Endothelial cell of umbilical vein (primary cell): Measurements from ENCODE around the gene ZFAND5. TPM values are rescaled to one million over a fixed set of nuclear protein-coding genes. Genes with fewer than 3 reads are reported as not detected.
A peak's percentile ranks its signal among the peaks of the same experiment; 100 is the strongest.

Experiments
- BruUV-seq: library from RNA; stranded (reverse); fragments of 400-500 nt; replicated peaks from 2 replicates; lab custom pipeline; 2021; lab: Mats Ljungman, UMichigan
- CTCF ChIA-PET: fragments of 300-600, 350-600 bp; sonication (Branson Sonifier 250); formaldehyde crosslinking; loops from one replicate; lab custom pipeline; 2021; ENCODE audit warnings: antibody characterized with exemption, inconsistent platforms; lab: Charles Lee
- POLR2A ChIA-PET: fragments of 300-600, 350-600 bp; sonication (Branson Sonifier 250); formaldehyde crosslinking; loops from one replicate; lab custom pipeline; 2021; ENCODE audit warnings: antibody characterized with exemption, inconsistent platforms; lab: Charles Lee
- DNase-seq: peaks from one replicate; pipeline ENCODE4 v3.0.0-alpha.2; 2011; ENCODE audit warnings: low read depth, low spot score
- FAIRE-seq: peaks from 2 replicates; lab custom pipeline; 2011; peaks lifted over from hg19 to GRCh38; lab: Jason Lieb, UNC
- H2AFZ ChIP-seq: 2 replicates; pipeline ENCODE4 v1.6.0; 2012; ENCODE audit warnings: low read depth, low read length, control low read depth, inconsistent platforms
- H3K27ac ChIP-seq: 2 replicates; pipeline ENCODE4 v1.5.1; 2011; ENCODE audit warnings: low read depth, mild to moderate bottlenecking, control low read depth, low read length, moderate library complexity; ENCODE audit not compliant: insufficient read depth
- H3K27me3 ChIP-seq, 2 experiments: 2 replicates each; pipeline versions ENCODE4 v1.6.0 to v1.6.1; 2011; ENCODE audit warnings: low read length in 2 of 2, mixed read lengths in 1 of 2; ENCODE audit not compliant: control insufficient read depth in 2 of 2, insufficient read depth in 2 of 2
- H3K36me3 ChIP-seq, 2 experiments: 2 replicates in 1 of 2; 3 replicates in 1 of 2; pipeline ENCODE4 v1.5.1; 2011; ENCODE audit warnings: low read length in 2 of 2, mild to moderate bottlenecking in 1 of 2, moderate library complexity in 1 of 2; ENCODE audit not compliant: control insufficient read depth in 2 of 2, insufficient read depth in 2 of 2; ENCODE audit errors: extremely low read depth in 1 of 2
- H3K4me1 ChIP-seq: 3 replicates; pipeline ENCODE4 v1.5.1; 2011; ENCODE audit warnings: mild to moderate bottlenecking, low read length; ENCODE audit not compliant: control insufficient read depth, insufficient read depth; ENCODE audit errors: extremely low read depth
- H3K4me2 ChIP-seq: 2 replicates; pipeline ENCODE4 v1.6.1; 2011; ENCODE audit warnings: low read length, control low read depth, mixed read lengths; ENCODE audit not compliant: insufficient read depth
- H3K4me3 ChIP-seq, 3 experiments: fragments of 200-600 bp in 1 of 3; sonication (generic), shearing (Covaris generic) in 1 of 3; replicated peaks in 1 of 3; 2 replicates each; pipeline ENCODE4 v1.5.1; 2011 to 2016; ENCODE audit warnings: control low read depth in 3 of 3, low read length in 3 of 3, mild to moderate bottlenecking in 2 of 3, inconsistent platforms in 1 of 3, low read depth in 1 of 3, moderate library complexity in 1 of 3; ENCODE audit not compliant: insufficient read depth in 1 of 3
- H3K79me2 ChIP-seq: 2 replicates; pipeline ENCODE4 v1.6.0; 2012; ENCODE audit warnings: low read length, inconsistent platforms; ENCODE audit not compliant: control insufficient read depth, insufficient read depth
- H3K9ac ChIP-seq: replicated peaks from 2 replicates; pipeline ENCODE3; 2011; ENCODE audit warnings: low read length, control low read depth; ENCODE audit not compliant: insufficient read depth; ENCODE audit errors: extremely low read depth
- H3K9me1 ChIP-seq: replicated peaks from 3 replicates; pipeline ENCODE4 v1.6.0; 2011; ENCODE audit warnings: mild to moderate bottlenecking, low read length; ENCODE audit not compliant: control insufficient read depth, insufficient read depth; ENCODE audit errors: extremely low read depth
- H3K9me3 ChIP-seq: replicated peaks from 2 replicates; pipeline ENCODE4 v1.5.1; 2012; ENCODE audit warnings: low read length, inconsistent platforms; ENCODE audit not compliant: control insufficient read depth, insufficient read depth
- H4K20me1 ChIP-seq: replicated peaks from 2 replicates; pipeline ENCODE3; 2011; ENCODE audit warnings: mild to moderate bottlenecking, low read length; ENCODE audit not compliant: control insufficient read depth, insufficient read depth; ENCODE audit errors: extremely low read depth
- CTCF ChIP-seq, 2 donors: IDR thresholded peaks; 1 replicate in 1 of 2; 2 replicates in 1 of 2; pipeline ENCODE4 v1.5.1; 2011; ENCODE audit warnings: low read length in 2 of 2, mild to moderate bottlenecking in 2 of 2, moderate library complexity in 2 of 2, control low read depth in 1 of 2, inconsistent platforms in 1 of 2, low read depth in 1 of 2; ENCODE audit not compliant: insufficient read depth in 1 of 2; ENCODE audit errors: extremely low read depth in 1 of 2
- EZH2 ChIP-seq: IDR thresholded peaks from 2 replicates; pipeline ENCODE4 v1.6.1; 2012; ENCODE audit warnings: borderline replicate concordance, low read depth, mild to moderate bottlenecking, moderate library complexity, low read length, inconsistent platforms; ENCODE audit not compliant: severe bottlenecking
- FOS ChIP-seq: IDR thresholded peaks from 2 replicates; pipeline ENCODE4 v1.6.1; 2011; ENCODE audit warnings: mild to moderate bottlenecking, low read length, moderate library complexity, borderline replicate concordance; ENCODE audit not compliant: insufficient read depth
- GATA2 ChIP-seq: IDR thresholded peaks from 2 replicates; pipeline ENCODE4 v1.7.0; 2011; ENCODE audit warnings: low read depth, mild to moderate bottlenecking, moderate library complexity, mixed read lengths, low read length; ENCODE audit not compliant: insufficient read length, insufficient read depth
- JUN ChIP-seq: IDR thresholded peaks from 2 replicates; pipeline ENCODE4 v1.6.1; 2011; ENCODE audit warnings: borderline replicate concordance, low read depth; ENCODE audit not compliant: insufficient read length, insufficient read depth
- MAX ChIP-seq: IDR thresholded peaks from 2 replicates; pipeline ENCODE4 v1.6.1; 2011; ENCODE audit not compliant: insufficient read depth, insufficient read length
- MYC ChIP-seq: IDR thresholded peaks from one replicate; pipeline ENCODE4 v1.6.1; 2011; ENCODE audit warnings: mild to moderate bottlenecking, low read depth, low read length
- POLR2A ChIP-seq: IDR thresholded peaks from 2 replicates; pipeline ENCODE4 v1.6.1; 2012; ENCODE audit warnings: low read depth, mild to moderate bottlenecking, control low read depth, low read length
- POLR2AphosphoS5 ChIP-seq: IDR thresholded peaks from 2 replicates; pipeline ENCODE4 v1.6.1; 2012; ENCODE audit warnings: low read depth, mild to moderate bottlenecking, control low read depth, low read length, moderate library complexity; ENCODE audit not compliant: insufficient read depth
- dilution Hi-C: fragments of 300-500 bp; cut with MboI; formaldehyde crosslinking; loops from one replicate; pipeline ENCODE4 v1.15.0; 2019; ENCODE audit warnings: low sequenced_read_pairs; ENCODE audit not compliant: extremely low pct_ligation_motif_present
- intact Hi-C: fragments of 100-400 bp; cut with micrococcal nuclease; formaldehyde crosslinking; loops from one replicate; pipeline ENCODE4 v1.10.0; 2022
- polyA plus RNA-seq, 4 experiments: library from polyadenylated mRNA; depleted of rRNA in 3 of 4; stranded (reverse) in 3 of 4; unstranded in 1 of 4; fragments of >200 nt; gene quantifications; 2 replicates each; pipeline versions ENCODE4 v1.2.1 to v1.2.3, GENCODE V29; 2011 to 2012; ENCODE audit warnings: missing spikeins in 1 of 4
- total RNA-seq: library from RNA; stranded (reverse); gene quantifications from 2 replicates; pipeline ENCODE4 v1.2.3, GENCODE V29; 2021

The ZFAND5 gene
- total and polyA plus RNA-seq, 2 donors (not counting 3 experiments of a cell fraction or from before 2014, with no cell fraction given): 63.7 to 176 TPM

- Histone ChIP-seq H4K20me1 (peaks cover 49% of the 10 kb centered on the region), H3K4me2 (peak overlapping the region; percentile 97), H3K9me1 (no peaks in the 10 kb centered on the region), H3K9ac (no peak overlapping the region), H3K4me3 (no peak overlapping the region), H2AFZ (no peak overlapping the region), H3K27me3 (no peaks in the 10 kb centered on the region), H3K9me3 (no peaks in the 10 kb centered on the region), H3K36me3 (peaks cover 13 to 44% of the 10 kb centered on the region in 2 experiments), H3K27ac (no peak overlapping the region), H3K79me2 (peaks cover 92% of the 10 kb centered on the region), H3K4me1 (peaks cover 31% of the 10 kb centered on the region)
- TF ChIP-seq MYC: no peak
- TF ChIP-seq FOS: no peak
- no peak for TF ChIP-seq MAX
- no peak for TF ChIP-seq GATA2
- TF ChIP-seq POLR2AphosphoS5: no peak
- no peak for TF ChIP-seq CTCF (IDR thresholded peaks at IDR 0.05; ENCODE audit: extremely low read depth in 1 of 2, insufficient read depth in 1 of 2, low read depth in 1 of 2, low read length in 2 of 2)
- no peak for TF ChIP-seq JUN
- no peak for TF ChIP-seq EZH2
- TF ChIP-seq POLR2A: no peak
- no TSS peak for BruUV-seq
- DNase-seq (no peak), FAIRE-seq (no peak)
- ChIA-PET CTCF (interaction anchor here (7.1 kb wide), 1 partner anchor 229 kb away, joined by 70 read pairs; no protein-coding TSS in a partner anchor), POLR2A (interaction anchor here (0.6 kb wide), 1 partner anchor 22 kb away, joined by 5 read pairs; no protein-coding TSS in a partner anchor)
- intact Hi-C loops: loop anchor here (5.0 to 10.0 kb wide), 3 partner anchors 637 to 1946 kb away; partner anchors contain the start of genes ANXA1 and KLF9
- dilution Hi-C loops: no loop called here
Observed at GRCh38 chr9:72360324-72360723, 4.7 kb downstream of the ZFAND5 start.
